ENCODE data around the gene ABCA7. TPM values are rescaled to one million over a fixed set of nuclear protein-coding genes. Genes with fewer than 3 reads are reported as not detected.

ABCA7 gene
- total and polyA plus RNA-seq, 2 of the 13 experiments (the other 11 are each of a cell fraction or from before 2014, with no cell fraction given) = 4.4 to 32.4 TPM

GRCh38 chr19:1066748-1067340 is 26.9 kb downstream of the ABCA7 start, which contains the start of gene ARHGAP45 (continued):
- peak; percentile 58; the same call in 1 of the 2 replicates for TF ChIP-seq ZNF441 (CRISPR knock-in tag; IDR thresholded peaks at IDR 0.05; ENCODE audit: borderline replicate concordance)
- no peak for TF ChIP-seq MTERF4 (CRISPR knock-in tag; IDR thresholded peaks at IDR 0.05)
- TF ChIP-seq PATZ1 (CRISPR knock-in tag; IDR thresholded peaks at IDR 0.05) = peak; percentile 74
- no peak for TF ChIP-seq ZNF33B (CRISPR knock-in tag; IDR thresholded peaks at IDR 0.05)
- no peak for TF ChIP-seq CAMTA2 (CRISPR knock-in tag; IDR thresholded peaks at IDR 0.05; ENCODE audit: borderline replicate concordance)
- no peak for TF ChIP-seq DMTF1 (CRISPR knock-in tag; IDR thresholded peaks at IDR 0.05)
- no peak for TF ChIP-seq ZNF3 (CRISPR knock-in tag; IDR thresholded peaks at IDR 0.05)
- TF ChIP-seq MIXL1 (CRISPR knock-in tag; IDR thresholded peaks at IDR 0.05) = no peak
- peak; percentile 87 for TF ChIP-seq ZBTB7A (CRISPR knock-in tag; IDR thresholded peaks at IDR 0.05)
- TF ChIP-seq ZNF776 (CRISPR knock-in tag; IDR thresholded peaks at IDR 0.05) = no peak; the same call in 1 of the 2 replicates
- TF ChIP-seq HMGXB3 (CRISPR knock-in tag; IDR thresholded peaks at IDR 0.05; ENCODE audit: borderline replicate concordance) = no peak
- TF ChIP-seq BHLHE40 (IDR thresholded peaks at IDR 0.05; ENCODE audit: low read length) = peak; percentile 35; the same call in 1 of the 2 replicates
- TF ChIP-seq MEIS1 (CRISPR knock-in tag; IDR thresholded peaks at IDR 0.05; ENCODE audit: borderline replicate concordance) = peak; percentile 83; the same call in 1 of the 2 replicates
- 0 out of 2 replicates have a peak, but pooled peaks have one; percentile 18 for TF ChIP-seq ZBTB7B (CRISPR knock-in tag; IDR thresholded peaks at IDR 0.05)
- no peak for TF ChIP-seq ZNF577 (CRISPR knock-in tag; IDR thresholded peaks at IDR 0.05; ENCODE audit: borderline replicate concordance, low read depth)

Measured in HepG2 (cell line).